ENCODE data around the gene FGD6. TPM values are rescaled to one million over a fixed set of nuclear protein-coding genes. Genes with fewer than 3 reads are reported as not detected.

Gene FGD6
- total and polyA plus RNA-seq, 2 donors (not counting 1 experiment from before 2014, with no cell fraction given) = 3.3 to 4.7 TPM

DNA sequence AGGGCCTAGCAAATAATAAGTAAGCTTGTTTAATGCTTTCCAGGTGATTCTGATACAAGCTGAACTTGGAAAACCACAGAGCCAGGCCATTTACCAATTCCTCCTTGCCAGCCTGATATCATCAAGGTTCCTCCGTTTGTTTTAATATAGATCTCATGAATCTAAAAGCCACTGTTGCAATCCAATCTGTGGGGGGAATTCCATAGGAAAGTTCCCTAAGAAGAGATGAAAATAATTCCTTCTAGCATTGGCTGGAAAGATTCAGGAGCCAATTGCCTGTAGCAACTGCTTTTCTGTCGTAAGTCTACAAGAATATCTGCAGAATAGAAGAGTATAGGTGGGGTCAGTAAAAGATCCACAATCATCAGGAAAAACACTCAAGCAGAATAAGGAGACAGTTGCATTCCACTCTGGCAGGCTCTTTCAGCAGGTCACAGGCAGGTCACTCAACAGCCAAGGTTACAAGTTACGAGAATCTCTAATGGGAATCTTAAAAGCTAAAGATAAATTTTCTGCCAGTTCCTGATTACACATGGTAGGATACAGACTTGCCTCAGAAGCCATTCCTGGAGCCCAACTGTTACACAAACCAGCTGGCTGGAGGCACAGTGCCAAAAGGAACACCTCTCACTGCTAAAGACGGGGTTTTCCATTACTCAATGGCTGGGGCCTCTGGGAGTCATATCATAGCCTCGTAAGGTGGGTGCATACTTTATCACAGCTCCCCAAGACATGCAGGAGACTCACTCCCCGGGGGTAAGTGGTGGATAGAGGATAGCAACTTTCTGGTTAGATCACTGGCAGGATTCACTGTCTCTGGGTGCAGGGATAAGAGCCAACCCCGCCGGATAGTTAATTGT is 43.6 kb downstream of the FGD6 start:
- H3K9me3 ChIP-seq (ENCODE audit: control insufficient read depth, insufficient read depth, low read depth, low read length) = no peaks in the 10 kb centered on the region
- no peak overlapping the region for H3K9ac ChIP-seq (ENCODE audit: insufficient read depth, low read length)
- H3K36me3 ChIP-seq (ENCODE audit: control insufficient read depth, insufficient read depth, low read length) = no peaks in the 10 kb centered on the region
- H2AFZ ChIP-seq (ENCODE audit: low read length) = no peak overlapping the region
- H4K20me1 ChIP-seq (ENCODE audit: control insufficient read depth, extremely low read depth, insufficient read depth, low read length) = no peaks in the 10 kb centered on the region
- H3K27me3 ChIP-seq (ENCODE audit: control insufficient read depth, insufficient read depth, low read length) = no peaks in the 10 kb centered on the region
- no peak overlapping the region for H3K27ac ChIP-seq (ENCODE audit: insufficient read depth, low read length)
- no peak for TF ChIP-seq EZH2 (IDR thresholded peaks at IDR 0.05; ENCODE audit: low read length, missing control alignments)
- TF ChIP-seq, protein P1, sequence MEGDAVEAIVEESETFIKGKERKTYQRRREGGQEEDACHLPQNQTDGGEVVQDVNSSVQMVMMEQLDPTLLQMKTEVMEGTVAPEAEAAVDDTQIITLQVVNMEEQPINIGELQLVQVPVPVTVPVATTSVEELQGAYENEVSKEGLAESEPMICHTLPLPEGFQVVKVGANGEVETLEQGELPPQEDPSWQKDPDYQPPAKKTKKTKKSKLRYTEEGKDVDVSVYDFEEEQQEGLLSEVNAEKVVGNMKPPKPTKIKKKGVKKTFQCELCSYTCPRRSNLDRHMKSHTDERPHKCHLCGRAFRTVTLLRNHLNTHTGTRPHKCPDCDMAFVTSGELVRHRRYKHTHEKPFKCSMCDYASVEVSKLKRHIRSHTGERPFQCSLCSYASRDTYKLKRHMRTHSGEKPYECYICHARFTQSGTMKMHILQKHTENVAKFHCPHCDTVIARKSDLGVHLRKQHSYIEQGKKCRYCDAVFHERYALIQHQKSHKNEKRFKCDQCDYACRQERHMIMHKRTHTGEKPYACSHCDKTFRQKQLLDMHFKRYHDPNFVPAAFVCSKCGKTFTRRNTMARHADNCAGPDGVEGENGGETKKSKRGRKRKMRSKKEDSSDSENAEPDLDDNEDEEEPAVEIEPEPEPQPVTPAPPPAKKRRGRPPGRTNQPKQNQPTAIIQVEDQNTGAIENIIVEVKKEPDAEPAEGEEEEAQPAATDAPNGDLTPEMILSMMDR (conservative IDR thresholded peaks at IDR 0.05 in 1 of 2, IDR thresholded peaks at IDR 0.05 in 1 of 2; ENCODE audit: low read depth in 1 of 2, low read length in 2 of 2) = no peak
- no peaks in the 10 kb centered on the region for H3K79me2 ChIP-seq (ENCODE audit: control insufficient read depth, insufficient read depth, low read length)
- DNase-seq (ENCODE audit: low read depth in 2 of 2) = peak; percentile 81 to 96
- no peak overlapping the region for H3K4me3 ChIP-seq (replicated peaks in 1 of 4; ENCODE audit: control extremely low read depth in 1 of 4, insufficient read depth in 1 of 4, low read depth in 3 of 4, low read length in 4 of 4)
- peaks cover 3% of the 10 kb centered on the region for H3K4me1 ChIP-seq (ENCODE audit: control insufficient read depth, extremely low read depth, insufficient read depth, low read length)
- H3K4me2 ChIP-seq (ENCODE audit: extremely low read depth, insufficient read depth, low read length) = peak overlapping the region; percentile 25

DNA sequence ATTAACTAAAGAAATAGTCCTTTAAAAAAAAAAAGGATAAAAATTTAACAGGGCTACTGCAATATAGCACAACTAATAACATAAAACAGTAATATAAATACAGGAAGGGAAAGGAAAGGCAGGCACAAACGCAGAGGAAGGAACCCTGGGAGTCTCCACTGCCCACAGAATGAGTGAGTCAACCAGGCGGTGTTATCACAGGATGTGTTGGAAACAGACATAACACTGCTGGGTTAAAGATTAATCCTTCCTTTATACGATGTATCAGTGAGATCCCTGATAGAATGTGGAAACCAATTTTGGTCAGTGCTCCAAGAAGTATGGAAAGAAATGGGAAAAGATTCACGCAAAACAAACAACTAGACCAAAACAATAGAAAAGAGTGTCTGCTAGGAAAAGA is 47.9 kb downstream of the FGD6 start:
- no peaks in the 10 kb centered on the region for H3K9me3 ChIP-seq (ENCODE audit: control insufficient read depth, insufficient read depth, low read depth, low read length)
- no peaks in the 10 kb centered on the region for H4K20me1 ChIP-seq (ENCODE audit: control insufficient read depth, extremely low read depth, insufficient read depth, low read length)
- no peak overlapping the region for H3K4me3 ChIP-seq (replicated peaks in 1 of 4; ENCODE audit: control extremely low read depth in 1 of 4, insufficient read depth in 1 of 4, low read depth in 3 of 4, low read length in 4 of 4)
- H3K4me2 ChIP-seq (ENCODE audit: extremely low read depth, insufficient read depth, low read length) = no peak overlapping the region
- TF ChIP-seq, protein P1 (conservative IDR thresholded peaks at IDR 0.05 in 1 of 2, IDR thresholded peaks at IDR 0.05 in 1 of 2; ENCODE audit: low read depth in 1 of 2, low read length in 2 of 2) = no peak
- no peak for TF ChIP-seq EZH2 (IDR thresholded peaks at IDR 0.05; ENCODE audit: low read length, missing control alignments)
- no peaks in the 10 kb centered on the region for H3K79me2 ChIP-seq (ENCODE audit: control insufficient read depth, insufficient read depth, low read length)
- H3K36me3 ChIP-seq (ENCODE audit: control insufficient read depth, insufficient read depth, low read length) = no peaks in the 10 kb centered on the region
- H3K27ac ChIP-seq (ENCODE audit: insufficient read depth, low read length) = no peak overlapping the region
- H2AFZ ChIP-seq (ENCODE audit: low read length) = no peak overlapping the region
- H3K27me3 ChIP-seq (ENCODE audit: control insufficient read depth, insufficient read depth, low read length) = no peaks in the 10 kb centered on the region
- H3K4me1 ChIP-seq (ENCODE audit: control insufficient read depth, extremely low read depth, insufficient read depth, low read length) = peaks cover 5% of the 10 kb centered on the region
- H3K9ac ChIP-seq (ENCODE audit: insufficient read depth, low read length) = no peak overlapping the region
- peak; percentile 67 to 89 for DNase-seq (ENCODE audit: low read depth in 2 of 2)

DNA sequence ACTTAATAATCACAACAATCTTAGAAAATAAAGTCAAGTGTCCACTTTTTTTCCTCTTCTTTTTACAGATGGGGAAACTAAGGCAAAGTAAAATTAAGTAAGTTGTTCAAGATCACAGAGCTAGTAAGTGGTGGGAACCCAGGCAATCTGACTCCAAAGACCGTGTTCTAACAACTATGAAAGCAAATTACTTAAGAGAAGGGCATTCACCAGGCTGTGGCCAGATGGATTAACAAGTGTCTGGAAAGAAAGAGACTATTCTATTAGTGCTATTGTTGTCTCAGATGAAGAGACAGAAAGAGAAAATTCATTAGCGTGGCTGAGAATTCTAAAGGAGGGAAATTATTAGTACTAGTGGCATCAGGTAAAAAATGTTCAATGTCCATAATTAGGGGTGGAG is 48.5 kb downstream of the FGD6 start:
- H2AFZ ChIP-seq (ENCODE audit: low read length) = no peak overlapping the region
- no peak overlapping the region for H3K4me3 ChIP-seq (replicated peaks in 1 of 4; ENCODE audit: control extremely low read depth in 1 of 4, insufficient read depth in 1 of 4, low read depth in 3 of 4, low read length in 4 of 4)
- no peak overlapping the region for H3K4me2 ChIP-seq (ENCODE audit: extremely low read depth, insufficient read depth, low read length)
- H3K9ac ChIP-seq (ENCODE audit: insufficient read depth, low read length) = no peak overlapping the region
- H3K27me3 ChIP-seq (ENCODE audit: control insufficient read depth, insufficient read depth, low read length) = no peaks in the 10 kb centered on the region
- no peaks in the 10 kb centered on the region for H4K20me1 ChIP-seq (ENCODE audit: control insufficient read depth, extremely low read depth, insufficient read depth, low read length)
- peaks cover 2% of the 10 kb centered on the region for H3K4me1 ChIP-seq (ENCODE audit: control insufficient read depth, extremely low read depth, insufficient read depth, low read length)
- TF ChIP-seq EZH2 (IDR thresholded peaks at IDR 0.05; ENCODE audit: low read length, missing control alignments) = no peak
- TF ChIP-seq, protein P1 (conservative IDR thresholded peaks at IDR 0.05 in 1 of 2, IDR thresholded peaks at IDR 0.05 in 1 of 2; ENCODE audit: low read depth in 1 of 2, low read length in 2 of 2) = no peak
- no peaks in the 10 kb centered on the region for H3K9me3 ChIP-seq (ENCODE audit: control insufficient read depth, insufficient read depth, low read depth, low read length)
- no peaks in the 10 kb centered on the region for H3K79me2 ChIP-seq (ENCODE audit: control insufficient read depth, insufficient read depth, low read length)
- no peak overlapping the region for H3K27ac ChIP-seq (ENCODE audit: insufficient read depth, low read length)
- peak in 1 of 2 donors; percentile 47 for DNase-seq (ENCODE audit: low read depth in 2 of 2)
- H3K36me3 ChIP-seq (ENCODE audit: control insufficient read depth, insufficient read depth, low read length) = no peaks in the 10 kb centered on the region

Measured in fibroblast of lung (primary cell).